ENCODE data around the gene ING3.

GRCh38 chr7:120996988-120997345 lies 46.4 kb downstream of the ING3 start:
- TF ChIP-seq CTCF (IDR thresholded peaks at IDR 0.05) (no peak), POLR2A (IDR thresholded peaks at IDR 0.05) (no peak)

Measured in heart left ventricle (tissue), 13 donors.